ENCODE results near the gene TNFAIP3. TPM values are rescaled to one million over a fixed set of nuclear protein-coding genes. Genes with fewer than 3 reads are reported as not detected.

TNFAIP3 gene
- total and polyA plus RNA-seq, 2 donors (not counting 3 experiments of a cell fraction or from before 2014, with no cell fraction given): 4.0 to 8.6 TPM

- POLR2A ChIA-PET: no interaction called here
- no peak overlapping the region for H3K27ac ChIP-seq (ENCODE audit: insufficient read depth, low read depth, low read length)
- dilution Hi-C loops (cut with MboI; ENCODE audit: extremely low pct_ligation_motif_present, low sequenced_read_pairs) (no loop called here), intact Hi-C loops (cut with micrococcal nuclease) (no loop called here)
- no peak overlapping the region for H3K9ac ChIP-seq (replicated peaks; ENCODE audit: extremely low read depth, insufficient read depth, low read length)
- no peak for TF ChIP-seq MYC (IDR thresholded peaks at IDR 0.05; ENCODE audit: low read depth, low read length)
- TF ChIP-seq CTCF (IDR thresholded peaks at IDR 0.05; ENCODE audit: extremely low read depth in 1 of 2, insufficient read depth in 1 of 2, low read depth in 1 of 2, low read length in 2 of 2): peak; percentile 7 to 33
- H3K4me3 ChIP-seq (replicated peaks in 1 of 3; ENCODE audit: insufficient read depth in 1 of 3, low read depth in 1 of 3, low read length in 3 of 3): no peak overlapping the region
- peaks cover 16% of the 10 kb centered on the region for H3K4me1 ChIP-seq (ENCODE audit: control insufficient read depth, extremely low read depth, insufficient read depth, low read length)
- H4K20me1 ChIP-seq (replicated peaks; ENCODE audit: control insufficient read depth, extremely low read depth, insufficient read depth, low read length): no peaks in the 10 kb centered on the region
- FAIRE-seq (no peak), DNase-seq (ENCODE audit: low read depth, low spot score) (no peak)
- BruUV-seq (replicated peaks): no TSS peak
- no peaks in the 10 kb centered on the region for H3K9me1 ChIP-seq (replicated peaks; ENCODE audit: control insufficient read depth, extremely low read depth, insufficient read depth, low read length)
- H3K79me2 ChIP-seq (ENCODE audit: control insufficient read depth, insufficient read depth, low read length): no peaks in the 10 kb centered on the region
- no peaks in the 10 kb centered on the region for H3K9me3 ChIP-seq (replicated peaks; ENCODE audit: control insufficient read depth, insufficient read depth, low read length)
- H3K36me3 ChIP-seq (ENCODE audit: control insufficient read depth in 2 of 2, extremely low read depth in 1 of 2, insufficient read depth in 2 of 2, low read length in 2 of 2): peaks cover 7 to 29% of the 10 kb centered on the region in 2 experiments
- no peak overlapping the region for H3K4me2 ChIP-seq (ENCODE audit: insufficient read depth, low read length)
- H2AFZ ChIP-seq (ENCODE audit: low read depth, low read length): peak overlapping the region; percentile 34
- no peaks in the 10 kb centered on the region for H3K27me3 ChIP-seq (ENCODE audit: control insufficient read depth in 2 of 2, insufficient read depth in 2 of 2, low read length in 2 of 2)
- CTCF ChIA-PET: interaction anchor here (1.8 kb wide), 1 partner anchor 170 kb away, joined by 7 read pairs; no protein-coding TSS in a partner anchor
Measured at GRCh38 chr6:137878486-137879285, 11.6 kb downstream of the TNFAIP3 start.

DNA sequence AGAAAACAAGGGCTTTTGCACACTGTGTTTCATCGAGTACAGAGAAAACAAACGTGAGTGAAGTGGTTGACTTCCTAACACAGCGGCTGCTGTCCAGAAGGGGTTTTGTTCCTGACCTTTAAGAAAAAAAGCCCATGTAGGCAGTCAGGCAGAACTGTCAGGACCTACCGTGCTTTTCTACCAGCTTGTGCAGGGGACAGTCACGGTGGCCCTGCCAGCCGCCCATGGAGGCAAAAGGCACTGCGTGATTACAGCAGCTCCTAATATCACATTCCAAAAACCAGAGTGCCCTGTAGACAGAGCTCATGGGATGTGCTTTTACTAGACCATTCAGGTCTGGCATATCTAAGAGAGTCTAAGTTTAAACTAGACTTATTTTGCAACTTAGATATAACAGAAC, 12.2 kb downstream of the TNFAIP3 start:
- BruUV-seq (replicated peaks): no TSS peak
- no peak for DNase-seq (ENCODE audit: low read depth, low spot score)
- H3K9ac ChIP-seq (replicated peaks; ENCODE audit: extremely low read depth, insufficient read depth, low read length): no peak overlapping the region
- H3K4me1 ChIP-seq (ENCODE audit: control insufficient read depth, extremely low read depth, insufficient read depth, low read length): peaks cover 16% of the 10 kb centered on the region
- ChIA-PET CTCF (interaction anchor here (3.1 kb wide), 1 partner anchor 12 kb away, joined by 12 read pairs; the partner anchor contains the start of gene TNFAIP3), POLR2A (no interaction called here)
- dilution Hi-C loops (cut with MboI; ENCODE audit: extremely low pct_ligation_motif_present, low sequenced_read_pairs): no loop called here
- H3K4me3 ChIP-seq (replicated peaks in 1 of 3; ENCODE audit: insufficient read depth in 1 of 3, low read depth in 1 of 3, low read length in 3 of 3): no peak overlapping the region
- H3K27me3 ChIP-seq (ENCODE audit: control insufficient read depth in 2 of 2, insufficient read depth in 2 of 2, low read length in 2 of 2): no peaks in the 10 kb centered on the region
- H4K20me1 ChIP-seq (replicated peaks; ENCODE audit: control insufficient read depth, extremely low read depth, insufficient read depth, low read length): no peaks in the 10 kb centered on the region
- H3K36me3 ChIP-seq (ENCODE audit: control insufficient read depth in 2 of 2, extremely low read depth in 1 of 2, insufficient read depth in 2 of 2, low read length in 2 of 2): peaks cover 7 to 29% of the 10 kb centered on the region in 2 experiments
- H2AFZ ChIP-seq (ENCODE audit: low read depth, low read length): no peak overlapping the region
- no peaks in the 10 kb centered on the region for H3K79me2 ChIP-seq (ENCODE audit: control insufficient read depth, insufficient read depth, low read length)
- H3K9me3 ChIP-seq (replicated peaks; ENCODE audit: control insufficient read depth, insufficient read depth, low read length): no peaks in the 10 kb centered on the region
- H3K27ac ChIP-seq (ENCODE audit: insufficient read depth, low read depth, low read length): no peak overlapping the region
- TF ChIP-seq, protein P1, sequence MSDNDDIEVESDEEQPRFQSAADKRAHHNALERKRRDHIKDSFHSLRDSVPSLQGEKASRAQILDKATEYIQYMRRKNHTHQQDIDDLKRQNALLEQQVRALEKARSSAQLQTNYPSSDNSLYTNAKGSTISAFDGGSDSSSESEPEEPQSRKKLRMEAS (IDR thresholded peaks at IDR 0.05; ENCODE audit: insufficient read depth, insufficient read length): no peak
- no peak for TF ChIP-seq POLR2AphosphoS5 (IDR thresholded peaks at IDR 0.05; ENCODE audit: insufficient read depth, low read depth, low read length)
- TF ChIP-seq GATA2 (IDR thresholded peaks at IDR 0.05; ENCODE audit: insufficient read depth, insufficient read length, low read depth, low read length): no peak
- TF ChIP-seq MYC (IDR thresholded peaks at IDR 0.05; ENCODE audit: low read depth, low read length): no peak
- TF ChIP-seq FOS (IDR thresholded peaks at IDR 0.05; ENCODE audit: borderline replicate concordance, insufficient read depth, low read length): no peak
- no peak for TF ChIP-seq EZH2 (IDR thresholded peaks at IDR 0.05; ENCODE audit: borderline replicate concordance, low read depth, low read length, severe bottlenecking)
- TF ChIP-seq JUN (IDR thresholded peaks at IDR 0.05; ENCODE audit: borderline replicate concordance, insufficient read depth, insufficient read length, low read depth): no peak
- no peak for TF ChIP-seq CTCF (IDR thresholded peaks at IDR 0.05; ENCODE audit: extremely low read depth in 1 of 2, insufficient read depth in 1 of 2, low read depth in 1 of 2, low read length in 2 of 2)
- TF ChIP-seq POLR2A (IDR thresholded peaks at IDR 0.05; ENCODE audit: low read depth, low read length): no peak
- no peaks in the 10 kb centered on the region for H3K9me1 ChIP-seq (replicated peaks; ENCODE audit: control insufficient read depth, extremely low read depth, insufficient read depth, low read length)
- H3K4me2 ChIP-seq (ENCODE audit: insufficient read depth, low read length): no peak overlapping the region
- intact Hi-C loops (cut with micrococcal nuclease): no loop called here
- no peak for FAIRE-seq
